ENCODE results near the gene OR1L8.

OR1L8 gene

DNA sequence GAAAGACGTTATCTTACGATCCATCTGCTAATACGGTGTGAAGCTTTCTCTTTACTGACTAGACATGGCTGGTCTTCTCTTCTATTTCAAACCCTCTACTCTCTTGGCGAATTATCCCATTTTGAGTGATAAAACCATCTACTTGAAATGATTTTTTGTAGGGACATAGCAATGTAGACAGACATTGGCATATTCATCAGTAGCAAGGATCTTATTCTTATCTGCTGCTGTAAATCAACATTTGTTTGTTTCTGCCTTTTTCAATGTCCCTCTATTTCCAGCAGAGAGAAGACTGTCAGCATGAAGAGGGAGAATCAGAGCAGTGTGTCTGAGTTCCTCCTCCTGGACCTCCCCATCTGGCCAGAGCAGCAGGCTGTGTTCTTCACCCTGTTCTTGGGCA is 64.3 kb downstream of the OR1L8 start, which contains the start of gene OR1J4:
TSS of gene OR1J4 (plus strand) at position 301 of the 400 bp plus-strand sequence. CDS start at position 301, 0 bp downstream.
- TF ChIP-seq CTCF (IDR thresholded peaks at IDR 0.05; ENCODE audit: control insufficient read depth, extremely low read depth, insufficient read depth) = no peak
- no peak within 1 kb of the TSS for H3K4me3 ChIP-seq (ENCODE audit: low read depth, low read length)
- no peak for DNase-seq (ENCODE audit: low read depth)

DNA sequence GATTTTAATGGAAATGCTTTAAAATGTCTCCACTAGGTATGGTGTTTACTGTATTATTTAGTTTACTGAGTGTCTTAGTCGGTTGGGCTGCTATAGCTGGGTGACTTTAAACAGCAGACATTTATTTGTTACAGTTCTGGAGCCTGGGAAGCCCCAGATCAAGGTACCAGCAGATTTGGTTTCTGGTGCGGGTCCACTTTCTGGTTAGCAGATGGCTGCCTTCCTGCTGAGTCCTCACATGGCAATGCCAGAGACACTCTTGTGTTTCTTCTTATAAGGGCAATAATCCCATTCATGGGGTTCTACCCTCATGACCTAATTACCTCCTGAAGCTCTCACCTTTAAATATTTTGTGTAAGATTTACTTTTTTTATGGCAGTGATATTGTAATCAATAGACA is 65.0 kb downstream of the OR1L8 start:
- DNase-seq (ENCODE audit: low read depth) = no peak
- no peak for TF ChIP-seq CTCF (IDR thresholded peaks at IDR 0.05; ENCODE audit: control insufficient read depth, extremely low read depth, insufficient read depth)
- H3K4me3 ChIP-seq (ENCODE audit: low read depth, low read length) = no peak overlapping the region

Measured in LNCaP clone FGC (cell line).